Activated CD4-positive, CD25-positive, alpha-beta regulatory T cell treated with anti-CD3 and anti-CD28 coated beads, Interleukin-2, amount 50 U/mL, for 16 hours (primary cell): ENCODE measurements around the gene KMT5B.

Experiments used
- DNase-seq: peaks from one replicate; pipeline ENCODE4 v3.0.0-alpha.2; 2020; ENCODE audit warnings: low read depth, low spot score

Gene KMT5B

DNA sequence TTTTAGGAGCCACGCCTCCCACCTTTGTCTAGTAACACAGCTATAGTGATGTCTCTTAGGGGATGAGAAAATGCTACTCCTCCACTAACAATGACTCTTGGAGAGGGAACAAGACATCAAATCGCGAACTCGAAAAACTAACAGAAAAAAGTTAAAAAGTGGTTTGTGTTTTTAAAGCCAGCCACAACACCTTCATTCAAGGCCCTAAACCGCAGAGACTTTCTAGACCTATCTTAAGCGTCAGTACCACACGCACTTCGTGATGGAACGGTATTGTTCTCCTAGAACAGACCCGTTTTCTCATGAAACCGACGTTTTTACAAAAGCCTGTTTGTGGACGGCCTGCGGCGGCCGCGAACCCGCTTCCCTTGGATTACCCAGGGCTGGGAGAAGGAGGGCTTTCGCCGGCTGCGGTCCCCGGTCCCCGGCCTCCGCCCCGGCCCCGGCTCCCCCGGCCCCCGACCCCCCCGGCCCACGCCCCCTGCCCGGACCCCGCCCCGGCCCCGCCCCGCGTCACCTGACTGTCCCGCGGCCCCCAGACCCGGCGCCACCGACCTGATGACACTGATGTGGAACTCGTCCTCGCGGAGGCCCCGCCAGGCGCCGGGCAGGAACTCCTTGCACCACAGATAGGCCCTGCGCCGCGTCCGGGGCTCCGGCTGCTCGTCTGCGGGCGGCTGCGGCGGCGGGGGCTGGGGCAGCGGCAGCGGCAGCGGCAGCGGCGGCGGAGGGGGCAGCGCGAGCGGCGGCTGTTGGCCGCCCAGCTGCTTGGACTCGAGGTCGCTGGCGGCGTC is 92.6 kb downstream of the KMT5B start:
- DNase-seq, result no peak

- no peak for DNase-seq
These were observed 94.2 kb downstream of the KMT5B start for GRCh38 chr11:68118706-68119448.

- no peak for DNase-seq
These were observed 95.1 kb downstream of the KMT5B start for GRCh38 chr11:68117853-68118470.

GRCh38 chr11:68116974-68117373 is 96.1 kb downstream of the KMT5B start:
- no peak for DNase-seq

DNA sequence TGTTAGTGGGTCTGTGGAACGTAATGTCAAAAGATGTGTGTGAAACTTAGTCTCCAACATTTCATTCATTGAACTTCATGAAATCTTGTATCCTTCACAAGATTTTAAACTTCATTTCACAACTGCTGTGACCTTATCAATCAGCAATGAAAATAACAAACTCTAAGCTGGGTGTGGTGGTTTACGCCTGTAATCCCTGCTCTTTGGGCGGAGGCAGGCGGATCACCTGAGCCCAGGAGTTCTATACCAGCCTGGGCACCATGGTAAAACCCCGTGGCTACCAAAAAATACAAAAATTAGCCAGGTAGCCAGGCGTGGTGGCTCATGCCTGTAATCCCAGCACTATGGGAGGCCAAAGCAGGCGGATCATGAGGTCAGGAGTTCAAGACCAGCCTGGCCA is 97.0 kb downstream of the KMT5B start:
- DNase-seq, result no peak

DNA sequence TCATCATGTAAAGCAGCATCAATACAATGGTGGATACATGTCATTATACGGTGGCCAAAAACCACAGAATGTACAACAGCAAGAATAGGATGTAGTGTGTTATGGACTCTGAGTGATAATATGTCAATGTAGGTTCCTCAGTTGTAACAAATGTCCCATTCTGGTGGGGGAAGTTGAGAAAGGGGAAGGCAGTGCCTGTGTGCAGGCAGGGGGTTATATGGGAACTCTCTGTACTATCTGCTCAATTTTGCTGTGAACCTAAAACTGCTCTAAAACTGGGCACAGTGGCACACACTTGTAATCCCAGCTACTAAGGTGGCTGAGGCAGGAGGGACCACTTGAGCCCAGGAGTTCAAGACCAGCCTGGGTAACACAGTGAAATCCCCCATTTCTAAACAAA is 97.8 kb downstream of the KMT5B start:
- DNase-seq, result no peak

- no peak for DNase-seq
These were observed 99.1 kb downstream of the KMT5B start for GRCh38 chr11:68113986-68114385.

DNA sequence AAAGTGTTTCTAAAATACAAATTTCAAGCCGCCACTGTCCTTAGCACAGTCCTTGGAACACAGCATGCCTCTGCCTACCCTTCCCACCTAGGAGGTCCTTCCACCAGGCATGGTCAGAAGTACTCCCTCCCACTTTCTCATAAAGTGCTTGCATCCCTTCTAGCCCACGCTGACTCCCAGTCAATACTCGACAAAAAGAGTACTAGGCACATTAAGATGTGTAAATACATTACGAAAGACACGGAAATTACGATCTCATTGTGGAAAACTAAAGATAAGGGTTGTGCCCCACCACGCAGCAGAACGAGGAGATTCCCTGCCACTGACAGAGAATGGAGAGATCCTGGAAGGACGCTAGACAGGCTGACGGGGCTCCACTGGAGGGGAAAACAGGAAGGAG is 105.4 kb downstream of the KMT5B start:
- no peak for DNase-seq

DNA sequence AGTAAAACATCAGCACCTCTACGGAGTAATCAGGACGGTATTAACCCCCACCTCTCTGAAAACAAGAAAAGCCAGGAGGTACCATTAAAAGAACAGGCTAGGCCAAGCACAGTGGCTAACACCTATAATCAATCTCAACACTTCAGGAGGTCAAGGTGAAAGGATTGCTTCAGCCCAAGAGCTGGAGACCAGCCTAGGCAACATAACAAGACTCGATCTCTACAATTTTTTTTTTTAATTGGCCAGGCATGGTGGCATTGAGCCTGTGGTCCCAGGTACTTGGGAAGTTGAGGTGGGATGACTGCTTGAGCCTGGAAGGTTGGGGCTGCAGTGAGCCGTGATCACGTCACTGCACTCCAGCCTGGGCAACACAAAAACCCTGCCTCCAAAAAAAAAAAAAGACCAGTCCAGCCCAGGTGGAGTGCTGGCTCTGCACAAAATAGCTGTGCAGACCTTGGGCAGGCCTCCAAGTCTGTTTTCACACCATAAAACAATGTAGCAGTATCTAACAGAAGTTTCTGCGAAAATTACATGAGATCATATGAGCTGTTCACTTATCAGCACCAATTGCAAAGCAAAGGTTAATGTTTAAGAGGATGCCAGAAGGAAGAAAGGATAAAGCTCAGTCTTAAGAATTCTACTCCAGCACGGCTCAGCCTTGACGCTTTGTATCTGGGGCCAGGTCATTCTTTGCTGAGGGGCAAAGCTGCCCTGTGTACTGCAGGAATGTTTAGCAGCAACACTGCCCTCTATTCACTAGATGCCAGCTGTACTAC is 106.7 kb downstream of the KMT5B start:
- no peak for DNase-seq
